NCI-H748 (cell line): ENCODE data around the gene MCM6.
A peak's percentile ranks its signal among the peaks of the same experiment; 100 is the strongest.
"Not testable (repeated sequence)": the region's sequence is repeated elsewhere in the genome, so short reads cannot be mapped to it uniquely, and the experiment has no call there.

ENCODE experiments used
- DNase-seq: peaks from one replicate; lab custom pipeline; 2025; ENCODE audit not compliant: unreplicated experiment; lab: John Stamatoyannopoulos, UW

Gene MCM6

GRCh38 chr2:135876066-135876711 is at the start of gene MCM6:
Gene MCM6, minus strand, starts transcription at chr2:135876443. Its CDS starts 78 bp downstream, at chr2:135876365.
- peak; percentile 97 for DNase-seq

GRCh38 chr2:135925571-135925970 is 49.3 kb upstream of the MCM6 start:
- no peak for DNase-seq

- peak; percentile 55 for DNase-seq
These were observed 40.0 kb upstream of the MCM6 start for GRCh38 chr2:135916207-135916606.

GRCh38 chr2:135914485-135914884 is 38.2 kb upstream of the MCM6 start:
- no peak for DNase-seq

GRCh38 chr2:135913727-135914365 is 37.6 kb upstream of the MCM6 start:
- DNase-seq, result peak; percentile 39

- DNase-seq, result no peak
These were observed 33.7 kb upstream of the MCM6 start for GRCh38 chr2:135909976-135910375.

- DNase-seq, result no peak
These were observed 29.4 kb upstream of the MCM6 start for GRCh38 chr2:135905679-135906078.

GRCh38 chr2:135904341-135904989 is 28.2 kb upstream of the MCM6 start:
- no peak for DNase-seq

GRCh38 chr2:135903650-135904049 is 27.4 kb upstream of the MCM6 start:
- no peak for DNase-seq

GRCh38 chr2:135899567-135899966 is 23.3 kb upstream of the MCM6 start:
- no peak for DNase-seq

- no peak for DNase-seq
These were observed 22.1 kb upstream of the MCM6 start for GRCh38 chr2:135898234-135898786.

GRCh38 chr2:135894930-135895329 is 18.7 kb upstream of the MCM6 start:
- no peak for DNase-seq

GRCh38 chr2:135893374-135893794 is 17.1 kb upstream of the MCM6 start:
- DNase-seq, result no peak

- DNase-seq, result no peak
These were observed 14.6 kb upstream of the MCM6 start for GRCh38 chr2:135890835-135891234.

GRCh38 chr2:135890149-135890548 is 13.9 kb upstream of the MCM6 start:
- DNase-seq, result no peak

GRCh38 chr2:135888587-135888986 is 12.3 kb upstream of the MCM6 start:
- DNase-seq, result not testable (repeated sequence)

GRCh38 chr2:135885709-135886108 is 9.5 kb upstream of the MCM6 start:
- DNase-seq, result no peak

GRCh38 chr2:135882415-135882814 is 6.2 kb upstream of the MCM6 start:
- no peak for DNase-seq

GRCh38 chr2:135876770-135877169 is 527 bp upstream of the MCM6 start:
- not testable (repeated sequence) for DNase-seq

GRCh38 chr2:135875491-135876065 is 665 bp downstream of the MCM6 start:
- DNase-seq, result peak; percentile 69

- DNase-seq, result no peak
These were observed 1.4 kb downstream of the MCM6 start for GRCh38 chr2:135874777-135875365.
